GM23338 (cell line): ENCODE measurements around the gene HERPUD2. TPM values are rescaled to one million over a fixed set of nuclear protein-coding genes. Genes with fewer than 3 reads are reported as not detected.

Experiments used
- CREB1 ChIP-seq: fragments of 250-450 bp; sonication (Bioruptor Pico); IDR thresholded peaks from 2 replicates; pipeline ENCODE4 v1.5.0; 2020; ENCODE audit warnings: low read depth, mild to moderate bottlenecking, moderate library complexity
- CTCF ChIP-seq, 2 experiments: fragments of 200-600 bp in 1 of 2; sonication (generic) in 1 of 2; conservative IDR thresholded peaks; 2 replicates each; pipeline versions ENCODE4 v1.5.1 to v1.6.1; 2016 to 2017; ENCODE audit warnings: antibody characterized with exemption in 2 of 2, low read depth in 2 of 2, mild to moderate bottlenecking in 2 of 2, moderate library complexity in 1 of 2
- EZH2phosphoT487 ChIP-seq: fragments of 200-600 bp; sonication (generic); IDR thresholded peaks from one replicate; pipeline ENCODE4 v1.8.1; 2018; ENCODE audit warnings: antibody characterized with exemption; ENCODE audit not compliant: unreplicated experiment
- NANOG ChIP-seq: IDR thresholded peaks from 2 replicates; pipeline ENCODE4 v1.6.1; 2016; ENCODE audit warnings: antibody characterized with exemption, borderline replicate concordance
- POLR2AphosphoS5 ChIP-seq: IDR thresholded peaks from 2 replicates; pipeline ENCODE4 v1.6.1; 2016; ENCODE audit warnings: antibody characterized with exemption, low read depth
- REST ChIP-seq: IDR thresholded peaks from one replicate; pipeline ENCODE4 v1.6.1; 2018; ENCODE audit warnings: antibody characterized with exemption; ENCODE audit not compliant: unreplicated experiment
- ZNF114 ChIP-seq: fragments of 250-450 bp; sonication (Bioruptor Pico); IDR thresholded peaks from 2 replicates; pipeline ENCODE4 v1.5.0; 2020; ENCODE audit warnings: mild to moderate bottlenecking, moderate library complexity
- ZNF331 ChIP-seq: fragments of 250-450 bp; sonication (Bioruptor Pico); IDR thresholded peaks from 2 replicates; pipeline ENCODE4 v1.5.0; 2020; ENCODE audit warnings: low read depth, mild to moderate bottlenecking, moderate library complexity
- ZNF462 ChIP-seq: fragments of 250-450 bp; sonication (Bioruptor Pico); IDR thresholded peaks from 2 replicates; pipeline ENCODE4 v1.5.0; 2020; ENCODE audit warnings: mild to moderate bottlenecking, moderate library complexity
- polyA plus RNA-seq: library from polyadenylated mRNA; unstranded; fragments of >200 nt; fragmentation: Nextera tagmentation; extraction: Ambion mirVana; gene quantifications from 2 replicates; pipeline ENCODE4 v1.2.1, GENCODE V29; 2016
- total RNA-seq: library from RNA; depleted of rRNA; stranded (reverse); fragments of >200 nt; shearing (Covaris generic); gene quantifications from 2 replicates; pipeline ENCODE4 v1.2.3, GENCODE V29; 2014

HERPUD2 gene
- total and polyA plus RNA-seq, 2 experiments from 2014 or later: 8.0 to 12.0 TPM

- TF ChIP-seq ZNF462 (CRISPR knock-in tag) (no peak), POLR2AphosphoS5 (no peak), REST (no peak), CREB1 (CRISPR knock-in tag) (no peak), ZNF331 (CRISPR knock-in tag) (no peak), CTCF (conservative IDR thresholded peaks at IDR 0.05; ENCODE audit: low read depth in 2 of 2) (no peak), EZH2phosphoT487 (no peak), NANOG (no peak), ZNF114 (CRISPR knock-in tag) (no peak)
Measured at GRCh38 chr7:35649711-35650110, 45.2 kb downstream of the HERPUD2 start (continued).
